Choroid plexus epithelial cell (primary cell): ENCODE results near the gene HMCN1.

Experiments
- DNase-seq: peaks from one replicate; pipeline ENCODE4 v3.0.0-alpha.2; 2010; ENCODE audit warnings: low read depth
- H3K4me3 ChIP-seq: 2 replicates; pipeline ENCODE4 v1.5.1; 2011; ENCODE audit warnings: low read depth, mild to moderate bottlenecking, control low read depth, low read length, moderate library complexity
- CTCF ChIP-seq: conservative IDR thresholded peaks from 2 replicates; pipeline ENCODE4 v1.5.1; 2011; ENCODE audit warnings: low read depth, mild to moderate bottlenecking, control low read depth, inconsistent platforms, low read length, moderate library complexity

The HMCN1 gene

DNA sequence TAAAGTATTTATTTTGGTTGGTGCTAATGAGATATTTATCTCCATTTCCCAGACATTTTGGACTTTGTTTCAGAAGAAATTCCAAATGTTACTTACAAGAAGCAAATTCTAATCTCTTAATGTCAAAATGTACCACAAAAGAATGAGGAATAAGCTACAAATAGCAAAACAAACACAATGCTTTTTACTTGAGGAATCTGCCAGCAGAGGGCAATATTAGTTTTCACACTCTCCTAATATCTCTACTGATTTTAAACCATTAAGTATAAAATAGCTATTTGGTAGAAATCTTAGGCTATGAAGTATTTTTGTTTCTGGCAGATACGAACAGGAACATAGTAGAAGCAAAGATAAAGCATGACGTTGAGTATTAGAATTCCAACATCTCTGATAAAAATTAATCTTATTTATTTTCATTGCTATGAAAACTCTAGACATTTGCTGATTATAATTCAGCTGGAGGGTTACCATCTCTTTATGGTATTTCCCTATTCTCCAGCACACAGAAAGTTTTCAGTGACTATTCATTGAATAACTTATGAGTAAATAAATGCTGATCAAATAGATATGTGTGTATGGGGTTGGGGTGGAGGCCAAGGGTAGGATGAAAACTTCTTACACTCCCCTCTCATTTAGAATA, 13.4 kb upstream of the HMCN1 start:
- TF ChIP-seq CTCF = peak; percentile 62
- no peak overlapping the region for H3K4me3 ChIP-seq
- DNase-seq = peak; percentile 79

- DNase-seq = no peak
- no peak for TF ChIP-seq CTCF
- no peak overlapping the region for H3K4me3 ChIP-seq
Measured at GRCh38 chr1:185721553-185721952, 12.6 kb upstream of the HMCN1 start.

GRCh38 chr1:185722098-185722497, 12.1 kb upstream of the HMCN1 start:
- TF ChIP-seq CTCF = no peak
- DNase-seq = no peak
- H3K4me3 ChIP-seq = no peak overlapping the region

DNA sequence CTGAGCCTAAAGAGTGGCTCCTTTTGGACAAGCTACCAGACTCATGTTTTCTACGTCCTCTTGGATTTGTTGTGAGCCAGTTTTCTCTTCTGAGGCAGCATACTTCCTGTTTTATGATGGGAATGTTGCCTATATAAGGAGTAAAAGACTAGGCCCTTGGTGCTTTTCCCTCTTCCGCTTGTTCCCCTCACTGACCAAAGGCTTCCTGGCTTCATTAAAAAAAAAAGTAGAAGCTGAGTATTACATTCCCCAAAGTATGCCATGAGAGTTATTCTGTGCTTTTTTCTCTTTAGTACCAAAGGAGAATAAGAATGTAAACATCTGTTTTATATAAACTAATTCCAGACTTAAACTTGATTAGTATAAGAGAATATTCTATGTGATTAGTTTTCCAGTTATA, 6.5 kb upstream of the HMCN1 start:
- no peak for TF ChIP-seq CTCF
- no peak overlapping the region for H3K4me3 ChIP-seq
- DNase-seq = no peak

DNA sequence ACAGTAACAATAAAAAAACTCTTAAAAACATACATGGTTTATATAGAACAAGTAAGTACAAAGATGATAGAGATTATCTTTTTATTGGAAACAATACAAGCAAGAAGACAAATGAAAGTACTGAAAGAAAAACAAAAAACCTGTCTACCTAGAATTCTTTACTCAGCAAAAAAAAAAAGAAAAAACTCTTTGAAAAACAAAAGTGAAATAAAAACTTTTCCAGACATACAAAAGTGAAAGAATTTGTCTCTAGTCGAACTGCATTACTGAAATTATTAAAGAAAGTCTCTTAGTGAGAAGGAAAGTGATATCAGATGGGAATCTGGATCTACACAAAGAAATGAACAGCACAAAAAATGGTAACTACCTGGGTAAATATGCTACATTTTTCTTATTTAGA, 2.7 kb upstream of the HMCN1 start:
- no peak for TF ChIP-seq CTCF
- no peak overlapping the region for H3K4me3 ChIP-seq
- DNase-seq = no peak

- DNase-seq = no peak
- no peak for TF ChIP-seq CTCF
- H3K4me3 ChIP-seq = no peak overlapping the region
Measured at GRCh38 chr1:185732951-185733350, 1.2 kb upstream of the HMCN1 start.

DNA sequence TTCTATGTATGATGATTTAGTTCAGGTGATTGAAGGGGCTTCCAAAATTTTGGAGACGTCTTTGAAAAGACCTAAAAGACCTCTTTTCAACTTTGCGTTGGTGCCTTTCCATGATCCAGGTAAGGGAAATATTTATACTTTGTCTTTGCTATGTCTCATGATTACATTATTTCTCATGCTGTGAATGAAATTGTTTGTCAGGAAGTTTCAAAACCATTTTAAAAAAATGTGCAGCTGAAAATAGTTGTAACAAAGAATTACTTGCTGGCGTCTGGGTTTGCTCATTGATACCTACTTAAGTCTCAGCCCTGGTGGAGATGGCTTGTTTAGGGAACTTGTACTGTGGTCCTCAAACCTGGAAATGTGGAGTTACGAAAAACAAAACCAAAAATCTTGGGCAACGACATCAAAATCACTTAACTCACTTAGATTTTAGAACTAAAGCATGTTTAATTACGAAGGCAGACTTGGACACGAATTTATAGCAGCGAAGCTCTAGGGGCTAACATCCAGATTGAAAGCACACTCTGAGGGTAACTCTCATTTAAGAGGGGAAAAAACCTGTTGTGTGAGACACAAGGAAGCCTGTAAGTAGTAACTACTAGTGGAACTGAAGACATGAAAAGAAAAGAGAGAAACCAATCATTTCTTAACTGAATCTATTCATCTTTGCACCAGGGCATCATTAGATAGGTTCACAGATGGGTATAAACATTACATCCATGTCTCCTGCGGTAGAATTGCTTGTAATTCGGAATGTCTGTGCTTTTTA, 924 bp downstream of the HMCN1 start:
- peak; percentile 39 for DNase-seq
- H3K4me3 ChIP-seq = peak overlapping the region; percentile 59
- TF ChIP-seq CTCF = no peak
